ENCODE measurements around the gene SPRR5. TPM values are rescaled to one million over a fixed set of nuclear protein-coding genes. Genes with fewer than 3 reads are reported as not detected.

Gene SPRR5
- total and polyA plus RNA-seq, 2 experiments from 2014 or later: not detected

DNA sequence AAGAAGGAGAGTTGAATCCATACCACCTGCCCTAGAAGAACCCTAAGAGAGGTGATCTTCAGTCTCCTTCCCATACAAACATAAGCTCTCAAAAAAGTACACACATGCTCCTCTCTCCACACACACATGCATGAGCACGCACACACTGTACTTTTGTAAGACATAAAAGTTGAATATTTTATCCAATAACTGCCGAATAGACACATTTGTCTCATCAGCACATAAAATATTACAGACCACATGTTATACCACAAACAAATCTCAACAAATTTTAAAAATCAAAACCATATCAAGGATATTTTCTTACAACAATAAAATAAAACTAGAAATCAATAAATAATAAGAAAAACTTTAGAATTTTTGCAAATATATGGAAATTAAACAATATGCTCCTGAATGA is 39.6 kb downstream of the SPRR5 start:
- Histone ChIP-seq H3K27ac (ENCODE audit: low read depth) (no peak overlapping the region), H3K79me2 (replicated peaks; ENCODE audit: insufficient read depth) (no peaks in the 10 kb centered on the region), H3F3A (replicated peaks; ENCODE audit: low read depth) (no peaks in the 10 kb centered on the region), H3K27me3 (ENCODE audit: insufficient read depth) (no peaks in the 10 kb centered on the region), H2AFZ (no peak overlapping the region), H3K4me1 (ENCODE audit: insufficient read depth) (no peaks in the 10 kb centered on the region), H3K4me3 (no peak overlapping the region), H3K36me3 (ENCODE audit: insufficient read depth) (no peaks in the 10 kb centered on the region), H4K20me1 (replicated peaks; ENCODE audit: insufficient read depth) (no peaks in the 10 kb centered on the region), H3K9me2 (ENCODE audit: insufficient read depth) (no peaks in the 10 kb centered on the region), H3K4me2 (no peak overlapping the region)
- H3K27ac Mint-ChIP-seq: no peak overlapping the region
- H3K9me3 Mint-ChIP-seq: no peaks in the 10 kb centered on the region; the same call in 2 of the 3 replicates
- H3K27me3 Mint-ChIP-seq (ENCODE audit: insufficient read depth, low read depth, poor library complexity): peaks cover 7% of the 10 kb centered on the region
- no peak overlapping the region for H3K4me3 Mint-ChIP-seq
- DNase-seq (ENCODE audit: low spot score): no peak
- ATAC-seq: no peak
- no peaks in the 10 kb centered on the region for H3K36me3 Mint-ChIP-seq (ENCODE audit: low read depth)
- no peaks in the 10 kb centered on the region for H3K4me1 Mint-ChIP-seq
- TF ChIP-seq ZNF331 (CRISPR knock-in tag; IDR thresholded peaks at IDR 0.05; ENCODE audit: low read depth): no peak
- TF ChIP-seq, protein P1, sequence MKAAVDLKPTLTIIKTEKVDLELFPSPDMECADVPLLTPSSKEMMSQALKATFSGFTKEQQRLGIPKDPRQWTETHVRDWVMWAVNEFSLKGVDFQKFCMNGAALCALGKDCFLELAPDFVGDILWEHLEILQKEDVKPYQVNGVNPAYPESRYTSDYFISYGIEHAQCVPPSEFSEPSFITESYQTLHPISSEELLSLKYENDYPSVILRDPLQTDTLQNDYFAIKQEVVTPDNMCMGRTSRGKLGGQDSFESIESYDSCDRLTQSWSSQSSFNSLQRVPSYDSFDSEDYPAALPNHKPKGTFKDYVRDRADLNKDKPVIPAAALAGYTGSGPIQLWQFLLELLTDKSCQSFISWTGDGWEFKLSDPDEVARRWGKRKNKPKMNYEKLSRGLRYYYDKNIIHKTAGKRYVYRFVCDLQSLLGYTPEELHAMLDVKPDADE (IDR thresholded peaks at IDR 0.05): no peak
- no peak for TF ChIP-seq POLR2AphosphoS5 (IDR thresholded peaks at IDR 0.05; ENCODE audit: low read depth)
- TF ChIP-seq, protein P2, sequence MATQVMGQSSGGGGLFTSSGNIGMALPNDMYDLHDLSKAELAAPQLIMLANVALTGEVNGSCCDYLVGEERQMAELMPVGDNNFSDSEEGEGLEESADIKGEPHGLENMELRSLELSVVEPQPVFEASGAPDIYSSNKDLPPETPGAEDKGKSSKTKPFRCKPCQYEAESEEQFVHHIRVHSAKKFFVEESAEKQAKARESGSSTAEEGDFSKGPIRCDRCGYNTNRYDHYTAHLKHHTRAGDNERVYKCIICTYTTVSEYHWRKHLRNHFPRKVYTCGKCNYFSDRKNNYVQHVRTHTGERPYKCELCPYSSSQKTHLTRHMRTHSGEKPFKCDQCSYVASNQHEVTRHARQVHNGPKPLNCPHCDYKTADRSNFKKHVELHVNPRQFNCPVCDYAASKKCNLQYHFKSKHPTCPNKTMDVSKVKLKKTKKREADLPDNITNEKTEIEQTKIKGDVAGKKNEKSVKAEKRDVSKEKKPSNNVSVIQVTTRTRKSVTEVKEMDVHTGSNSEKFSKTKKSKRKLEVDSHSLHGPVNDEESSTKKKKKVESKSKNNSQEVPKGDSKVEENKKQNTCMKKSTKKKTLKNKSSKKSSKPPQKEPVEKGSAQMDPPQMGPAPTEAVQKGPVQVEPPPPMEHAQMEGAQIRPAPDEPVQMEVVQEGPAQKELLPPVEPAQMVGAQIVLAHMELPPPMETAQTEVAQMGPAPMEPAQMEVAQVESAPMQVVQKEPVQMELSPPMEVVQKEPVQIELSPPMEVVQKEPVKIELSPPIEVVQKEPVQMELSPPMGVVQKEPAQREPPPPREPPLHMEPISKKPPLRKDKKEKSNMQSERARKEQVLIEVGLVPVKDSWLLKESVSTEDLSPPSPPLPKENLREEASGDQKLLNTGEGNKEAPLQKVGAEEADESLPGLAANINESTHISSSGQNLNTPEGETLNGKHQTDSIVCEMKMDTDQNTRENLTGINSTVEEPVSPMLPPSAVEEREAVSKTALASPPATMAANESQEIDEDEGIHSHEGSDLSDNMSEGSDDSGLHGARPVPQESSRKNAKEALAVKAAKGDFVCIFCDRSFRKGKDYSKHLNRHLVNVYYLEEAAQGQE (IDR thresholded peaks at IDR 0.05; ENCODE audit: unreplicated experiment): no peak
- TF ChIP-seq EZH2phosphoT487 (IDR thresholded peaks at IDR 0.05; ENCODE audit: unreplicated experiment): no peak
- TF ChIP-seq, protein P3, sequence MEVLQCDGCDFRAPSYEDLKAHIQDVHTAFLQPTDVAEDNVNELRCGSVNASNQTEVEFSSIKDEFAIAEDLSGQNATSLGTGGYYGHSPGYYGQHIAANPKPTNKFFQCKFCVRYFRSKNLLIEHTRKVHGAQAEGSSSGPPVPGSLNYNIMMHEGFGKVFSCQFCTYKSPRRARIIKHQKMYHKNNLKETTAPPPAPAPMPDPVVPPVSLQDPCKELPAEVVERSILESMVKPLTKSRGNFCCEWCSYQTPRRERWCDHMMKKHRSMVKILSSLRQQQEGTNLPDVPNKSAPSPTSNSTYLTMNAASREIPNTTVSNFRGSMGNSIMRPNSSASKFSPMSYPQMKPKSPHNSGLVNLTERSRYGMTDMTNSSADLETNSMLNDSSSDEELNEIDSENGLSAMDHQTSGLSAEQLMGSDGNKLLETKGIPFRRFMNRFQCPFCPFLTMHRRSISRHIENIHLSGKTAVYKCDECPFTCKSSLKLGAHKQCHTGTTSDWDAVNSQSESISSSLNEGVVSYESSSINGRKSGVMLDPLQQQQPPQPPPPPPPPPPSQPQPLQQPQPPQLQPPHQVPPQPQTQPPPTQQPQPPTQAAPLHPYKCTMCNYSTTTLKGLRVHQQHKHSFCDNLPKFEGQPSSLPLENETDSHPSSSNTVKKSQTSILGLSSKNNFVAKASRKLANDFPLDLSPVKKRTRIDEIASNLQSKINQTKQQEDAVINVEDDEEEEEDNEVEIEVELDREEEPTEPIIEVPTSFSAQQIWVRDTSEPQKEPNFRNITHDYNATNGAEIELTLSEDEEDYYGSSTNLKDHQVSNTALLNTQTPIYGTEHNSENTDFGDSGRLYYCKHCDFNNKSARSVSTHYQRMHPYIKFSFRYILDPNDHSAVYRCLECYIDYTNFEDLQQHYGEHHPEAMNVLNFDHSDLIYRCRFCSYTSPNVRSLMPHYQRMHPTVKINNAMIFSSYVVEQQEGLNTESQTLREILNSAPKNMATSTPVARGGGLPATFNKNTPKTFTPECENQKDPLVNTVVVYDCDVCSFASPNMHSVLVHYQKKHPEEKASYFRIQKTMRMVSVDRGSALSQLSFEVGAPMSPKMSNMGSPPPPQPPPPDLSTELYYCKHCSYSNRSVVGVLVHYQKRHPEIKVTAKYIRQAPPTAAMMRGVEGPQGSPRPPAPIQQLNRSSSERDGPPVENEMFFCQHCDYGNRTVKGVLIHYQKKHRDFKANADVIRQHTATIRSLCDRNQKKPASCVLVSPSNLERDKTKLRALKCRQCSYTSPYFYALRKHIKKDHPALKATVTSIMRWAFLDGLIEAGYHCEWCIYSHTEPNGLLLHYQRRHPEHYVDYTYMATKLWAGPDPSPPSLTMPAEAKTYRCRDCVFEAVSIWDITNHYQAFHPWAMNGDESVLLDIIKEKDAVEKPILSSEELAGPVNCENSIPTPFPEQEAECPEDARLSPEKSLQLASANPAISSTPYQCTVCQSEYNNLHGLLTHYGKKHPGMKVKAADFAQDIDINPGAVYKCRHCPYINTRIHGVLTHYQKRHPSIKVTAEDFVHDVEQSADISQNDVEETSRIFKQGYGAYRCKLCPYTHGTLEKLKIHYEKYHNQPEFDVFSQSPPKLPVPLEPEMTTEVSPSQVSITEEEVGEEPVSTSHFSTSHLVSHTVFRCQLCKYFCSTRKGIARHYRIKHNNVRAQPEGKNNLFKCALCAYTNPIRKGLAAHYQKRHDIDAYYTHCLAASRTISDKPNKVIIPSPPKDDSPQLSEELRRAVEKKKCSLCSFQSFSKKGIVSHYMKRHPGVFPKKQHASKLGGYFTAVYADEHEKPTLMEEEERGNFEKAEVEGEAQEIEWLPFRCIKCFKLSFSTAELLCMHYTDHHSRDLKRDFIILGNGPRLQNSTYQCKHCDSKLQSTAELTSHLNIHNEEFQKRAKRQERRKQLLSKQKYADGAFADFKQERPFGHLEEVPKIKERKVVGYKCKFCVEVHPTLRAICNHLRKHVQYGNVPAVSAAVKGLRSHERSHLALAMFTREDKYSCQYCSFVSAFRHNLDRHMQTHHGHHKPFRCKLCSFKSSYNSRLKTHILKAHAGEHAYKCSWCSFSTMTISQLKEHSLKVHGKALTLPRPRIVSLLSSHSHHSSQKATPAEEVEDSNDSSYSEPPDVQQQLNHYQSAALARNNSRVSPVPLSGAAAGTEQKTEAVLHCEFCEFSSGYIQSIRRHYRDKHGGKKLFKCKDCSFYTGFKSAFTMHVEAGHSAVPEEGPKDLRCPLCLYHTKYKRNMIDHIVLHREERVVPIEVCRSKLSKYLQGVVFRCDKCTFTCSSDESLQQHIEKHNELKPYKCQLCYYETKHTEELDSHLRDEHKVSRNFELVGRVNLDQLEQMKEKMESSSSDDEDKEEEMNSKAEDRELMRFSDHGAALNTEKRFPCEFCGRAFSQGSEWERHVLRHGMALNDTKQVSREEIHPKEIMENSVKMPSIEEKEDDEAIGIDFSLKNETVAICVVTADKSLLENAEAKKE (CRISPR knock-in tag; IDR thresholded peaks at IDR 0.05): no peak
- TF ChIP-seq NANOG (IDR thresholded peaks at IDR 0.05; ENCODE audit: borderline replicate concordance): no peak
- TF ChIP-seq JUNB (IDR thresholded peaks at IDR 0.05; ENCODE audit: unreplicated experiment): no peak
- TF ChIP-seq, protein P4, sequence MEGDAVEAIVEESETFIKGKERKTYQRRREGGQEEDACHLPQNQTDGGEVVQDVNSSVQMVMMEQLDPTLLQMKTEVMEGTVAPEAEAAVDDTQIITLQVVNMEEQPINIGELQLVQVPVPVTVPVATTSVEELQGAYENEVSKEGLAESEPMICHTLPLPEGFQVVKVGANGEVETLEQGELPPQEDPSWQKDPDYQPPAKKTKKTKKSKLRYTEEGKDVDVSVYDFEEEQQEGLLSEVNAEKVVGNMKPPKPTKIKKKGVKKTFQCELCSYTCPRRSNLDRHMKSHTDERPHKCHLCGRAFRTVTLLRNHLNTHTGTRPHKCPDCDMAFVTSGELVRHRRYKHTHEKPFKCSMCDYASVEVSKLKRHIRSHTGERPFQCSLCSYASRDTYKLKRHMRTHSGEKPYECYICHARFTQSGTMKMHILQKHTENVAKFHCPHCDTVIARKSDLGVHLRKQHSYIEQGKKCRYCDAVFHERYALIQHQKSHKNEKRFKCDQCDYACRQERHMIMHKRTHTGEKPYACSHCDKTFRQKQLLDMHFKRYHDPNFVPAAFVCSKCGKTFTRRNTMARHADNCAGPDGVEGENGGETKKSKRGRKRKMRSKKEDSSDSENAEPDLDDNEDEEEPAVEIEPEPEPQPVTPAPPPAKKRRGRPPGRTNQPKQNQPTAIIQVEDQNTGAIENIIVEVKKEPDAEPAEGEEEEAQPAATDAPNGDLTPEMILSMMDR (conservative IDR thresholded peaks at IDR 0.05; ENCODE audit: low read depth in 2 of 2): no peak
- no peak for TF ChIP-seq STAT1 (IDR thresholded peaks at IDR 0.05; ENCODE audit: unreplicated experiment)
- no peak for TF ChIP-seq EZH2 (IDR thresholded peaks at IDR 0.05; ENCODE audit: low read depth, unreplicated experiment)
- TF ChIP-seq ZNF114 (CRISPR knock-in tag; IDR thresholded peaks at IDR 0.05): no peak

Data from GM23338 (cell line).